BJ (cell line): ENCODE data around the gene NR1H2. TPM values are rescaled to one million over a fixed set of nuclear protein-coding genes. Genes with fewer than 3 reads are reported as not detected.

Experiments used
- CTCF ChIA-PET: fragments of 350-600 bp; formaldehyde crosslinking; extraction: SDS; loops from one replicate; lab custom pipeline; 2021; ENCODE audit warnings: antibody characterized with exemption, inconsistent platforms; lab: Yijun Ruan, JAX
- POLR2A ChIA-PET: fragments of 300-600 bp; sonication (Branson Sonifier 250); formaldehyde crosslinking; extraction: SDS; loops from one replicate; lab custom pipeline; 2021; ENCODE audit warnings: antibody characterized with exemption; lab: Charles Lee
- DNase-seq: peaks from one replicate; pipeline ENCODE4 v3.0.0-alpha.2; 2011; ENCODE audit warnings: low read depth
- H3K27me3 ChIP-seq: 2 replicates; pipeline ENCODE4 v1.6.0; 2011; ENCODE audit warnings: low read length; ENCODE audit not compliant: control insufficient read depth, insufficient read depth
- H3K36me3 ChIP-seq: 2 replicates; pipeline ENCODE4 v1.5.1; 2011; ENCODE audit warnings: low read length; ENCODE audit not compliant: control insufficient read depth, insufficient read depth
- H3K4me3 ChIP-seq: 2 replicates; pipeline ENCODE4 v1.5.1; 2011; ENCODE audit warnings: low read depth, mild to moderate bottlenecking, control low read depth, low read length
- CTCF ChIP-seq: IDR thresholded peaks from 2 replicates; pipeline ENCODE4 v1.5.1; 2011; ENCODE audit warnings: low read depth, mild to moderate bottlenecking, control low read depth, inconsistent platforms, low read length, moderate library complexity; ENCODE audit not compliant: insufficient read depth
- polyA plus RNA-seq: library from polyadenylated mRNA; depleted of rRNA; stranded (reverse); fragments of >200 nt; gene quantifications from 2 replicates; pipeline ENCODE4 v1.2.3, GENCODE V29; 2011

NR1H2 gene
- polyA plus RNA-seq, 1 experiment, result 78.4 TPM

DNA sequence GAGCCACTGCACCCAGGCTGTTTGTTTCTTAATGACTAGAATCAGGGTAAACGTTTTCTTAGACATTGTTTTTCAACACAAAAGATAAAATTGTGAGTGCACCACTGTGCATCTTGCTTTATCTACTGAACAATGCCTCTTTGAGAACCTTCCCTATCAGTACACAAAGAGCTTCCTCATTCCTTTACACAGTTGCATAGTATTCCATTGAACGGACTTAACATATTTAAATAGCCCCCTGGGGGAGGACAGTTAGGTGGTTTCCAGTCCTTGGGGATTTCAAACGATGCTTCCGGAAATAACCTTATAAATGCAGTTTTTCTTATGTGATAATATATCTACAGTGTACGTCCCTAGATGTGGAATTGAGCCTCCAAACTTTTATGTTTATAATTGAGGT lies 16.5 kb downstream of the NR1H2 start:
- POLR2A ChIA-PET, result no interaction called here
- DNase-seq, result no peak

DNA sequence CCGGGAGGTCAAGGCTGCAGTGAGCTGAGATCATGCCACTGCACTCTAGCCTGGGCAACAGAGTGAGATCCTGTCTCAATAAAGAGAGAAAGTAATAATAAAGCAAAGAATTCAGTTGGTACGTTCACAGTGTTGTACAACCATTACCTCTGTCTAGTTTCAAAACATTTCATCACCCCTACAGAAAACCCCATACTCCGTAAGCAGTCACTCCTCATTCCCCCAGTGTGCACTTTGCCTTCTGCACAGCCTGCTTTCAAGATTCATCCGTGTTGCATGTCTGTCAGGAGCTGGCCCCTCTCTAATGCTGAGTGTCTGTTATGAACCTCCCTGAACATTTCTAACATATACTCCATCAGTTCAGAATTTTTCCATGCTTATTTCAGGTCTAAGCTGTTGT lies 17.3 kb downstream of the NR1H2 start:
- ChIA-PET POLR2A (no interaction called here), CTCF (interaction anchor here (1.2 kb wide), 1 partner anchor 9 kb away, joined by 3 read pairs; the partner anchor contains the start of gene POLD1)
- TF ChIP-seq CTCF, result no peak
- Histone ChIP-seq H3K4me3 (no peak overlapping the region), H3K36me3 (no peaks in the 10 kb centered on the region), H3K27me3 (no peaks in the 10 kb centered on the region)
- DNase-seq, result no peak

More for the DNA sequence above, 16.5 kb downstream of the NR1H2 start:
- Histone ChIP-seq H3K36me3 (no peaks in the 10 kb centered on the region), H3K4me3 (no peak overlapping the region), H3K27me3 (no peaks in the 10 kb centered on the region)
- CTCF ChIA-PET, result interaction anchor here (1.2 kb wide), 1 partner anchor 8 kb away, joined by 3 read pairs; the partner anchor contains the start of gene POLD1
- no peak for TF ChIP-seq CTCF

DNA sequence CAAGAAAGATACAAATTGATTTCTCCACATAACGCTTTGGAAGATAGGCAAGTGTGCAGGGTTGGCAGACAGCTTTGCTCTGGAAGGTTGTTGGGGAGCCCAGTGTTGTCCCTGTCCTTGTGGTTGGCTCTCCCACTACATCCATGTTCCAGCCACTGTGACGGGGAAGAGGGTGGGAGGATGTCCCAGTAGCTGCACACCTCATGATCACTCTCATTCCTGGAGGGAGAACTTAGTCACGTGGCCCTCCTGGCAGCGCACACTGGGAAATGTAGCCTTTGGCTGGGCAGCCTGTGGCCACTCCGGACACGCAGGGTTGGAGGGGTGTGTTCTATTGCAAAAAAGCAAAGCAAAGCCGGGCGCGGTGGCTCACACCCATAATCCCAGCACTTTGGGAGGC lies 17.8 kb downstream of the NR1H2 start:
- H3K27me3 ChIP-seq, result no peaks in the 10 kb centered on the region
- no peak for DNase-seq
- ChIA-PET POLR2A (no interaction called here), CTCF (interaction anchor here (0.7 to 1.2 kb wide), 2 partner anchors 10 to 584 kb away, joined by 3 read pairs; partner anchors contain the start of gene POLD1)
- no peaks in the 10 kb centered on the region; the same call in 1 of the 2 replicates for H3K36me3 ChIP-seq
- TF ChIP-seq CTCF, result no peak
- H3K4me3 ChIP-seq, result no peak overlapping the region

- TF ChIP-seq CTCF, result no peak
- ChIA-PET POLR2A (no interaction called here), CTCF (interaction anchor here (0.6 to 0.7 kb wide), 2 partner anchors 16 to 30 kb away, joined by 3 read pairs; no protein-coding TSS in a partner anchor)
- H3K36me3 ChIP-seq, result no peaks in the 10 kb centered on the region; the same call in 1 of the 2 replicates
- H3K27me3 ChIP-seq, result no peaks in the 10 kb centered on the region
- DNase-seq, result no peak
- H3K4me3 ChIP-seq, result no peak overlapping the region
These were observed 22.6 kb downstream of the NR1H2 start for GRCh38 chr19:50398675-50399367.

DNA sequence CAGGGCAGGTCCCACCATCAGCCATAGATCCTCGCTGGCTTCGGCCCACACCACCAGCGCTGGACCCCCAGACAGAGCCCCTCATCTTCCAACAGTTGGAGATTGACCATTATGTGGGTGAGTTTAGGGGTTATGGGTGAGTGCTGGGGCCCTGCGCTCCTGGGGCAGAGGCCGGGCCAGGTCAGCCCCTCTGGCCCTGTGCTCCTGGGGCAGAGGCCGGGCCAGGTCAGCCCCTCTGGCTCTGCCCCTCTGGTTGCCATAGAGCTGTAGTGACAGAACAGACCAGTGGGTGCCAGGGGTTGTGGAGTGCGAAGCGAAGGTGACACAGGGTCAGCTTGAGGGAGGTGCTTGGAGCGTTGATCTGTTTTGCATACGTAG lies 23.1 kb downstream of the NR1H2 start:
- Histone ChIP-seq H3K27me3 (no peaks in the 10 kb centered on the region), H3K36me3 (no peaks in the 10 kb centered on the region; the same call in 1 of the 2 replicates), H3K4me3 (no peak overlapping the region)
- DNase-seq, result no peak
- POLR2A ChIA-PET, result no interaction called here
- CTCF ChIA-PET, result interaction anchor here (0.6 kb wide), 1 partner anchor 30 kb away, joined by 3 read pairs; no protein-coding TSS in a partner anchor
- TF ChIP-seq CTCF, result no peak
